GM12892 (cell line): ENCODE results near the gene KRTAP4-4.
"Not testable (repeated sequence)": the region's sequence is repeated elsewhere in the genome, so short reads cannot be mapped to it uniquely, and the experiment has no call there.

Source experiments
- DNase-seq: peaks from one replicate; pipeline ENCODE4 v3.0.0; 2011; ENCODE audit not compliant: insufficient read length
- FAIRE-seq: peaks from 2 replicates; lab custom pipeline; 2011; peaks lifted over from hg19 to GRCh38; lab: Jason Lieb, UNC
- POLR2A ChIP-seq: IDR thresholded peaks from 2 replicates; pipeline ENCODE4 v1.6.1; 2011; ENCODE audit warnings: low read depth, low read length, control low read depth
- POLR2AphosphoS5 ChIP-seq: IDR thresholded peaks from 2 replicates; pipeline ENCODE4 v1.6.1; 2011; ENCODE audit warnings: low read depth, low read length, control low read depth
- TAF1 ChIP-seq: IDR thresholded peaks from 2 replicates; pipeline ENCODE4 v1.6.1; 2011; ENCODE audit warnings: low read depth, mild to moderate bottlenecking, control low read depth, low read length, borderline replicate concordance

Gene KRTAP4-4

DNA sequence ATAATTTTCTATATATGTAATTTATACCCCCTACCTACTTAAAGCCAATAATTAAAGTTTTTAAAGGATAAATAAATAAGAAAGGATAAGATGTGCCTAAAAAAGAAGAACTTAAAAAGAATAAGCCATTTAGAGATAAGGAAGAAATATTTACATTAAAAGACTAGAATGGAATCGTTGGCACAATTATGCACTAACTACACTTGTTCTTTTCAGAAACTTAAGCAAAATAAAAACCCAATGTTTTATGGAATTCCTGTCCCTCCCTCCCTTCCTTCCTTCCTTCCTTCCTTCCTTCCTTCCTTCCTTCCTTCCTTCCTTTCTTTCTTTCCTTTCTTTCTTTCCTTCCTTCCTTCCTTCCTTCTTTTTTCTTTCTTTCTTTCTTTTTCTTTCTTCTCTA, 15.7 kb downstream of the KRTAP4-4 start:
- DNase-seq: no peak
- TF ChIP-seq TAF1 (no peak), POLR2A (no peak), POLR2AphosphoS5 (no peak)

DNA sequence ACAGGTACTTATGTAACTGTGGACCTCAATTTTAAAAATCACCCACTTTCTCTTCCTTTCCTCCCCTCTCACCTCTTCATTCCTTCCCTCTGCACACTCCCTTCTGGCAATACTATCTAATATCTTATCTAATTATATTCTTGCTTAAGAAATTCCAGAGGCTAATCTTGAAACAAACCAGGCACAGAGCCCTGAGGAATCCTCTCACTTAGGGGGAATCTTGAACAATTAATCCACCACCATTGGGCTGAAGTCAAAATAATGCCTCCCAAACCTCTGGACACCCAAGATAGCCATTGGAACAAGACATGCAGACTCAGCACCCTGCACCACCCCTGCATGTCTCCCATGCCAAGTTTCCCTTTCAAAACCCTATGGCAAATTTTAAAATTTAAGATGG, 19.2 kb downstream of the KRTAP4-4 start:
- FAIRE-seq: no peak
- no peak for DNase-seq
- TF ChIP-seq POLR2AphosphoS5 (no peak), POLR2A (no peak), TAF1 (no peak)

More for the DNA sequence above, 15.7 kb downstream of the KRTAP4-4 start:
- FAIRE-seq: no peak

DNA sequence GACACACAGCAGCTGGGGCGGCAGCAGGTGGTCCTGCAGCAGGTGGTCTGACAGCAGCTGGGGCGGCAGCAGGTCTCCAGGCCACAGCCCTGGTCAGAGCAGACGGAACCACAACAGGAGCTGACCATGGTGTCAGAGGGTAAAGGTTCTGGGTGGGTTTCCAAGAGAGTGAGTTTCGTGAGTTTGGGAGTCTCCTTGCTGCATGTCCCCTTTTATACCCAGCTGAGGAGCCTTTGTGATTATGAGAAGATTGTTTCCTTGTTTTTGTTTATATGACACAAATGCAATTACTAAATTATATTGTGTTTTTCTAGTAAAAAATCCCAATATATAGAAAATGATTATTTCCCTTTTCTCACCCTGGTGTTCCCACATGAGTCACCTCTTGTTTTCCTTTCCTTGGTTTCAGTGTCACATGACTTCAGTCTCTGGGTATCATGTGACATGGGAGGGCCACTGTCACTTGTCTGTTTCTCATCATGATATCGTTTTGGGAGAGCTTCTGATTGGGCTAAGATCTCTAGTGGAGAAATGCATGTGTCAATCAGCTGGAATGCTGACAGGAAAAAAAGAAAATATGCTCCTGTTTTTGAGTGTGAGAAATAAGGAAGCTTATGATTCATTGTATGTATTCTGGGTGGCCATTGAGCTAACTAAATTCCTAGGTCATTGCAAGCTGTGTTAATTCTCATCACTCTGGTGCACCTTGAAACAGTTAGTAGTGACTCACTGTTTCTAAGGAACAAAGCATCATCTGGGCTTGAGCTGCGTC, 20.0 kb downstream of the KRTAP4-4 start, which contains the start of gene KRTAP4-6:
Gene KRTAP4-6 (minus strand): TSS at position 185 of the 772 bp plus-strand sequence. CDS start 57 bp downstream, at position 128.
- no peak for TF ChIP-seq TAF1
- no peak for TF ChIP-seq POLR2AphosphoS5
- no peak for TF ChIP-seq POLR2A
- DNase-seq: no peak
- FAIRE-seq: no peak

DNA sequence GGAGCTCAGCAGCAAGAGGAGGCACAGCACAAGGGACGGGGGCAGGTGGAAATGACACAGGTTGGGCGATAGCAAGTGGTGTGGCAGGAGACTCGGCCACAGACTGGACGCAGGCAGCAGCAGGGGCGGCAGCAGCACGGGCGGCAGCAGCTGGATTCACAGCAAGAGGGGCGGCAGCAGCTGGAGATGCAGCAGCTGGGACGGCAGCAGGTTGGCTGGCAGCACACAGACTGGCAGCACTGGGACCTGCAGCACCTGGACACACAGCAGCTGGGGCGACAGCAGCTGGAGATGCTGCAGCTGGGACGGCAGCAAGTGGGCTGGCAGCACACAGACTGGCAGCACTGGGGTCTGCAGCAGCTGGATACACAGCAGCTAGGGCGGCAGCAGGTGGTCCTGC, 20.7 kb downstream of the KRTAP4-4 start:
- not testable (repeated sequence) for FAIRE-seq, DNase-seq

DNA sequence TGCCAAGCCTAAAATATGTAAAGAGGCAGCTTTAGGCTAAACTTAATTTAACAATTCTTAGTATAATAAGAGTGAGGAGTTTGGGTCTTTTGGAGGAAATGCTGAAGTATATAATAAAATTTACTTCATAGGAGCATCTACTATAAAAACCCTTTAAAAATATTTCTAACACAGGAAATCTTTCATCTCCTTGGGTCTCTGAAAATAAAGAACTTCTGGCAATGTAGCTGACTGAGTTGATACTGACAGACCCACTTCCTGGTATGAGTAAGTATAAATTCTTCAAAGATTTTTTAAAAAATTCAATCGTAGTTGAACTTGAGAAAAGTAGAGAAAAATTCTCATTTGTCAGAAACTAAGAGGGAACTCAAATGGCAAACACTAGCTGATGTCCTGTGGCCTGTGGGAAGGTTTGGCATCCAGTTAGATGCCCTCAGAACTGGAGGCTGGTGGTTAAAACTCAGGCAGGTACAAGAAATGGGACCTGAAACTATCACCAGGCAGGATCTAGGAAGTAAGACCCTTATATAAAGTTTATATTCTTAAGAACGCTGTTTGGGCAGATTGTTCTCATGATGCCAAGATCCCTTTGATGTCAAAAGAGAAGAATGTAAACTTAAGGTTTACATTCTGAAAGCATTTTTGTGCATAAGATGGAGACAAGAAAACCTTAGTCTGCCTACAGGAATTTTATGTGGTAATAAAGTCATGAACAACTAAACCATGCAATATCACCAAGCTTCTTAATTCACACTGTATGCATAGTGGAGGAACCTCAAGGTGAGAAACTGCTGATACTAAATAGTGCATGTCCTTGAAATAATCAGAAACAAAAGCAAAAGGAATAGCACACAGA, 26.4 kb downstream of the KRTAP4-4 start:
- DNase-seq: no peak
- no peak for FAIRE-seq
- no peak for TF ChIP-seq POLR2A

DNA sequence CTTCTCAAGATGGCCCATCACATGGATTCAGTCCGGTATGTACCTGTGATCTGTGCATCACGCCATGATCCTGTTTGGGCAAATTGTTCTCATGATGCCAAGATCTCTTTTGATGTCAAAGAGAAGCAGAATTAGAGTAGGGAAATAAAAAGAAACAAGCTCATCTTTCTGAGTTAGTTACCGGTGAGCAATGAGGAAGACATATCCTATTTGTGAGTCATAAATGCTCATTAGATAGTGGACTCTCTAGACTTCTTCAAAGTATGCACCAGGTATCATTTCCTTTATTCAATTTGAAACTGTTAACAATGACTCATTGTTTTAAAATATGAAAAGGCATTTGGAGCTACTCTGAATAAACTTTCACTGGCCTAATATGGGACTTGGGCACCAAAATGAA, 28.6 kb downstream of the KRTAP4-4 start:
- no peak for DNase-seq
- FAIRE-seq: no peak
- TF ChIP-seq POLR2A (no peak), TAF1 (no peak)

DNA sequence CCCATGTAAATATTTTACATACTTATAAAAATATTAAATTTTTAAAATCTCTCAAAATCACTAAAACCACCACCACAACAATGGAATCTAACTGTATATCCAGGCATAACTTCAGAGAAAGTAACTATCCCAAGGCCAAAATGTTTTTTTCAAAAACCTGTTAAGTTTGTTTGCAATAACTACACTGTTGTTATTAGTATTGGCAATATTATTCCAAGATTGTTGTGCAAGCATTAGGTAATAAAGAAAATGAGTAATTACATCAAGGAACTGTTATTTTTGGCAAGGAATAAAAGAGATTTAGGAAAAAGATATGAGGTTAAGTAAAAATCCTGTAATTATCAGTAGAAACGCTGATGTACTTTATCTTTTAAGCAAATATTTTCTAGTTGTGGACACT, 33.2 kb downstream of the KRTAP4-4 start:
- TF ChIP-seq TAF1 (no peak), POLR2A (no peak), POLR2AphosphoS5 (no peak)
- DNase-seq: no peak
- FAIRE-seq: no peak

DNA sequence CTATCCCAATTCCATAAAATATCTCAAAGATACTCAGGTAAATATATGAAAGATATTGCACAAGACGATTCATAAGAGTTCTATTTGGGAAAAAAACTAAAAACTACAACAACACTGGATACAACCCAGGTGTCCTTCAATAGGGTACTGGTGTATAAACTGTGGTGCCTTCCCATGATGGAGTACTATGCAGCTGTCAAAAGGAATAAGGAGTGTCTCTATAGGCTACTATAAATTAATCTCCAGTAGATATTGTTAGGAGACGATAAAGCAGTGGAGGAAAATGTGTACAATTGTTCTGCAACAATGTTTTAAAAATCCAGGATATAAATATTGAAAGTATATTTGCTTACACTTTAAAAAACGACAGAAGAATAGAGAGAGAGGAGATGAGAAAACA, 34.1 kb downstream of the KRTAP4-4 start:
- FAIRE-seq (no peak), DNase-seq (no peak)
- TF ChIP-seq TAF1 (no peak), POLR2AphosphoS5 (no peak), POLR2A (no peak)

DNA sequence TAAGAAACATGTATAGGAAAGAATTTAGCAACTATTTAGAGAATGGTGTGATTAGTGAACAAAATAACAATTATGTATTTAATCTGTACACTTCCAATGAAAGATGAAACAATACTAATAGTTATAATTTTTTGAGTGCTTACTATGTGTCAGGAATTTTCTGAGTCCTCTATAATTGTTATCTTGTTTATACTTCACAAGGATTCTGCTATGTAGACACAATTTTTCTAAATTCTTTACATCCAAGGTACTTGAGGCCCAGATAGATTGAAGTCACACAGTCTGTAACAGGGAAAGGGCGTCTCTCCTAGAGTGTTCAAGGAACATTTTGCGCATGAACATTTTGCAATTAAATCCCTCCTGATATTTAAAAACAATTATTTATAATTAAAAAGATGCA, 35.5 kb downstream of the KRTAP4-4 start:
- TF ChIP-seq POLR2AphosphoS5 (no peak), TAF1 (no peak), POLR2A (no peak)
- no peak for DNase-seq
- no peak for FAIRE-seq

DNA sequence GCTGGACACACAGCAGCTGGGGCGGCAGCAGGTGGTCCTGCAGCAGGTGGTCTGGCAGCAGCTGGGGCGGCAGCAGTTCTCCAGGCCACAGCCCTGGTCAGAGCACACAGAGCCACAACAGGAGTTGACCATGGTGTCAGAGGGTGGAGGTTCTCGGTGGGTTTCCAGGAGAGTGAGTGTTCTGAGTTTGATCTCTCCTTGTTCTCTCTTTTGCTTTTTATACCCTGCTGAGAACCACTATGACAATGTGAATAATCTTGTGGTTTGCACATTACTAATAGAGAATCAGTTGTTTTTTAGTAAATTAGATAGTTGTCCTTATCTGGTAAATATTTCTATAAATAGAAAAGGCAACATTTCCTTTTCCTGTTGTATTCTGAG, 36.6 kb downstream of the KRTAP4-4 start, which contains the start of gene KRTAP4-12:
Gene KRTAP4-12 (minus strand): TSS at position 192 of the 381 bp plus-strand sequence. CDS start 60 bp downstream, at position 132.
- not testable (repeated sequence) for DNase-seq, FAIRE-seq

DNA sequence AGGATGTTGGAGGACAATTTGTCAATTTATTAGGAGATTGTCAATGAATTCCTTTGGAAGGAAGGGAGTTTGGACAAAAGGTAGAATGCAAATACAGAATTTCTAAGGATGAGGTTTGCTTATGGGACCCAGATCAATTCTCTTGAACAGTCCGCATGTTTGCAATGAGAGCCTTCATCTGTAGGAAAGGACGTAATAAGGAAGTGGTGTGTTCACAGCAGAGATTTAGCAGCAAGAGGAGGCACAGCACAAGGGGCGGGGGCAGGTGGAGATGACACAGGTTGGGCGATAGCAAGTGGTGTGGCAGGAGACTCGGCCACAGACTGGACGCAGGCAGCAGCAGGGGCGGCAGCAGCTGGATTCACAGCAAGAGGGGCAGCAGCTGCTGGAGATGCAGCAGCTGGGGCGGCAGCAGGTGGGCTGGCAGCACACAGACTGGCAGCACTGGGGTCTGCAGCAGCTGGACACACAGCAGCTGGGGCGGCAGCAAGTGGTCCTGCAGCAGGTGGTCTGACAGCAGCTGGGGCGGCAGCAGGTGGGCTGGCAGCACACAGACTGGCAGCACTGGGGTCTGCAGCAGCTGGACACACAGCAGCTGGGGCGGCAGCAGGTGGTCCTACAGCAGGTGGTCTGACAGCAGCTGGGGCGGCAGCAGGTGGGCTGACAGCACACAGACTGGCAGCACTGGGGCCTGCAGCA, 37.1 kb downstream of the KRTAP4-4 start:
- not testable (repeated sequence) for DNase-seq, FAIRE-seq

DNA sequence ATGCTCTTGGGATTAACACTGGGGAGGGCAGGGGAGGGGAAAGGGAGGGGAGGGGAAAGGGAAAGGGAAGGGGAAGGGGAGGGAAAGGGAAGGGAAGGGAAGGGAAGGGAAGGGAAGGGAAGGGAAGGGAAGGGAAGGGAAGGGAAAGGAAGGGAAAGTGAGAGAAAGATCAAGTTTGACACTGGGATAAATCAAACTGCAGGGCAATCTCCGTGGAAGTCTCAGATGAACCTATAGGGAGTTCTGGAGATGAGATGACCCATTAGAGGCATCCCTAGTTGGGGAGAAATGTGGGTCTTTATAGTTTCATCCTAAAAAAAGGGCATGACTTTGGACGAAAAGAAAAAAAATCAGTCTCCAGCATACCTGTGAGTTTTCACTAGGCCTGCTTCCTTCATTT, 38.8 kb downstream of the KRTAP4-4 start:
- DNase-seq (no peak), FAIRE-seq (no peak)
- TF ChIP-seq POLR2AphosphoS5: no peak
- TF ChIP-seq TAF1: no peak
- TF ChIP-seq POLR2A: no peak

DNA sequence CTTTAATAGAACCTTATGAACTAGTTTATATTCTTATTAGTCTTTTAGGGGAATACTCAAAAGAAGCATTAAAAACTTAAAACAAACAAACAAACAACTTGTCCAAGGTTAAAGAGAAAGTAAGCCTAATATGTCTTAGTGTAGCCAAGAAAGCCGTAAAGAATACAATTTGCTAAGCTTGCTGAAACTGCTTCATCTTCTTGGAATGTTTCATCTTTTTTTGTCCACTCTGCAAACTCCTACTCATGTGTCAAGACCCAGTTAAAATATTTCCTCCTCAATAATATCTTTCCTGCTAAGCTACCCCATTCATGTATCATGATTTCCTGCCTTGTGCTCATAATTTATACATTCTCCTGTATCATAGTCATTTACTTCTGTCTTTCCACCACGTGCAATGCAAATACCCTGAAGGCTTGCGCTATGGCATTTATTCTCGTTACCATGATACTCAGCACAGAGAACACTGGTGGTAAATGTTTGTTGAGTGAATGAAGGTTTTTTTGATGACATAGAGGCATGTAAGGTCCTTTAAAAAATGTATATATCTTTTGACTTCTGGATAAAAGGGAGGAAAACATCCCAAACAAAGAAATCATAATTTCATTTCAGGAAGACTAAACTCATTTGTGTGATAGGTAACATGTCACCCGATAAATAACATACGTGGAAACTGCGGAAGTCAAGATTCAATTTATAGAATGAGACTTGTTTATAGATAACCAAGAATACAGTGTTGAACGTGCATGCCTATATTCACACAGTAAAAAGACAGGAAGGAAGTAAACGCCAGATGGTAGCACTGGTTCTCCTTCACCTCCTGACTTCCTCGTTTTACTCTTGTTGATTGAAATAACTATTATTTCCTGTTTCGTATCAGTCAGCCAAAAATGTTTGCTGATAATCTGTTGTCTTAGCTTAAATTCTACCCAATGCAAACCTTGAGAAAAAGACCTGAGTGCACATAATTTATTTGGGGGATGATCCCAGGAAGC, 40.6 kb downstream of the KRTAP4-4 start:
- not testable (repeated sequence) for DNase-seq

More for the DNA sequence above, 40.6 kb downstream of the KRTAP4-4 start:
- FAIRE-seq: not testable (repeated sequence)
